Osteocyte (in vitro differentiated cells): ENCODE measurements around the gene BASP1. TPM values are rescaled to one million over a fixed set of nuclear protein-coding genes. Genes with fewer than 3 reads are reported as not detected.

Source experiments
- DNase-seq: peaks from one replicate; pipeline ENCODE4 v3.0.0; 2021; ENCODE audit warnings: mixed read lengths; ENCODE audit not compliant: unreplicated experiment; ENCODE audit errors: extremely low spot score
- H3K27ac Mint-ChIP-seq: one replicate; pipeline ENCODE4 v1.8.0; 2021; ENCODE audit warnings: mild to moderate bottlenecking, mixed read lengths; ENCODE audit not compliant: unreplicated experiment
- H3K27me3 Mint-ChIP-seq: one replicate; pipeline ENCODE4 v1.8.0; 2021; ENCODE audit warnings: mixed read lengths; ENCODE audit not compliant: unreplicated experiment
- H3K36me3 Mint-ChIP-seq: one replicate; pipeline ENCODE4 v1.8.0; 2021; ENCODE audit warnings: mixed read lengths; ENCODE audit not compliant: unreplicated experiment
- H3K4me1 Mint-ChIP-seq: one replicate; pipeline ENCODE4 v1.8.0; 2021; ENCODE audit warnings: mixed read lengths; ENCODE audit not compliant: unreplicated experiment
- H3K4me3 Mint-ChIP-seq: one replicate; pipeline ENCODE4 v1.8.0; 2021; ENCODE audit warnings: mild to moderate bottlenecking, moderate library complexity, mixed read lengths; ENCODE audit not compliant: unreplicated experiment
- H3K9me3 Mint-ChIP-seq: one replicate; pipeline ENCODE4 v1.8.0; 2021; ENCODE audit warnings: mixed read lengths; ENCODE audit not compliant: unreplicated experiment
- CTCF ChIP-seq: fragments of 200-600 bp; sonication (generic); IDR thresholded peaks from 2 replicates; pipeline ENCODE4 v1.5.0; 2021; ENCODE audit warnings: antibody characterized with exemption, mild to moderate bottlenecking, moderate library complexity
- total RNA-seq: library from RNA; stranded (reverse); gene quantifications from 2 replicates; pipeline ENCODE4 v1.2.1, GENCODE V29; 2021

The BASP1 gene
- total RNA-seq, 1 donor from 2014 or later, result 212 TPM

GRCh38 chr5:17182981-17183380 is 34.5 kb upstream of the BASP1 start:
- Mint-ChIP-seq H3K27ac (no peak overlapping the region), H3K4me1 (peaks cover 27% of the 10 kb centered on the region), H3K4me3 (no peak overlapping the region), H3K27me3 (no peaks in the 10 kb centered on the region), H3K9me3 (no peaks in the 10 kb centered on the region), H3K36me3 (no peaks in the 10 kb centered on the region)
- no peak for DNase-seq
- TF ChIP-seq CTCF, result no peak

- peaks cover 27% of the 10 kb centered on the region for H3K4me1 Mint-ChIP-seq
These were observed 33.6 kb upstream of the BASP1 start for GRCh38 chr5:17183831-17184230.

GRCh38 chr5:17184588-17184987 is 32.8 kb upstream of the BASP1 start:
- Mint-ChIP-seq H3K36me3 (no peaks in the 10 kb centered on the region), H3K27me3 (no peaks in the 10 kb centered on the region), H3K27ac (no peak overlapping the region), H3K4me3 (no peak overlapping the region), H3K9me3 (no peaks in the 10 kb centered on the region), H3K4me1 (peaks cover 32% of the 10 kb centered on the region)
- TF ChIP-seq CTCF, result no peak
- DNase-seq, result no peak

More at GRCh38 chr5:17183831-17184230, 33.6 kb upstream of the BASP1 start:
- TF ChIP-seq CTCF, result no peak
- Mint-ChIP-seq H3K9me3 (no peaks in the 10 kb centered on the region), H3K27me3 (no peaks in the 10 kb centered on the region), H3K4me3 (no peak overlapping the region), H3K36me3 (no peaks in the 10 kb centered on the region), H3K27ac (no peak overlapping the region)
- no peak for DNase-seq

GRCh38 chr5:17185349-17185748 is 32.1 kb upstream of the BASP1 start:
- Mint-ChIP-seq H3K36me3 (no peaks in the 10 kb centered on the region), H3K9me3 (no peaks in the 10 kb centered on the region), H3K27ac (peak overlapping the region; percentile 53), H3K4me1 (peaks cover 39% of the 10 kb centered on the region), H3K4me3 (no peak overlapping the region), H3K27me3 (no peaks in the 10 kb centered on the region)
- no peak for TF ChIP-seq CTCF
- DNase-seq, result no peak

- DNase-seq, result no peak
- no peak for TF ChIP-seq CTCF
- peaks cover 43% of the 10 kb centered on the region for H3K4me1 Mint-ChIP-seq
- H3K4me3 Mint-ChIP-seq, result no peak overlapping the region
- H3K27ac Mint-ChIP-seq, result peak overlapping the region; percentile 53
- no peaks in the 10 kb centered on the region for H3K27me3 Mint-ChIP-seq
- H3K36me3 Mint-ChIP-seq, result no peaks in the 10 kb centered on the region
- no peaks in the 10 kb centered on the region for H3K9me3 Mint-ChIP-seq
These were observed 31.7 kb upstream of the BASP1 start for GRCh38 chr5:17185773-17186172.
